Endothelial cell of umbilical vein (primary cell): Measurements from ENCODE around the gene SULT4A1. TPM values are rescaled to one million over a fixed set of nuclear protein-coding genes. Genes with fewer than 3 reads are reported as not detected.

Experiments used
- BruUV-seq: library from RNA; stranded (reverse); fragments of 400-500 nt; replicated peaks from 2 replicates; lab custom pipeline; 2021; lab: Mats Ljungman, UMichigan
- CTCF ChIA-PET: fragments of 300-600, 350-600 bp; sonication (Branson Sonifier 250); formaldehyde crosslinking; loops from one replicate; lab custom pipeline; 2021; ENCODE audit warnings: antibody characterized with exemption, inconsistent platforms; lab: Charles Lee
- POLR2A ChIA-PET: fragments of 300-600, 350-600 bp; sonication (Branson Sonifier 250); formaldehyde crosslinking; loops from one replicate; lab custom pipeline; 2021; ENCODE audit warnings: antibody characterized with exemption, inconsistent platforms; lab: Charles Lee
- DNase-seq: peaks from one replicate; pipeline ENCODE4 v3.0.0-alpha.2; 2011; ENCODE audit warnings: low read depth, low spot score
- FAIRE-seq: peaks from 2 replicates; lab custom pipeline; 2011; peaks lifted over from hg19 to GRCh38; lab: Jason Lieb, UNC
- H2AFZ ChIP-seq: 2 replicates; pipeline ENCODE4 v1.6.0; 2012; ENCODE audit warnings: low read depth, low read length, control low read depth, inconsistent platforms
- H3K27ac ChIP-seq: 2 replicates; pipeline ENCODE4 v1.5.1; 2011; ENCODE audit warnings: low read depth, mild to moderate bottlenecking, control low read depth, low read length, moderate library complexity; ENCODE audit not compliant: insufficient read depth
- H3K27me3 ChIP-seq, 2 experiments: 2 replicates each; pipeline versions ENCODE4 v1.6.0 to v1.6.1; 2011; ENCODE audit warnings: low read length in 2 of 2, mixed read lengths in 1 of 2; ENCODE audit not compliant: control insufficient read depth in 2 of 2, insufficient read depth in 2 of 2
- H3K36me3 ChIP-seq, 2 experiments: 2 replicates in 1 of 2; 3 replicates in 1 of 2; pipeline ENCODE4 v1.5.1; 2011; ENCODE audit warnings: low read length in 2 of 2, mild to moderate bottlenecking in 1 of 2, moderate library complexity in 1 of 2; ENCODE audit not compliant: control insufficient read depth in 2 of 2, insufficient read depth in 2 of 2; ENCODE audit errors: extremely low read depth in 1 of 2
- H3K4me1 ChIP-seq: 3 replicates; pipeline ENCODE4 v1.5.1; 2011; ENCODE audit warnings: mild to moderate bottlenecking, low read length; ENCODE audit not compliant: control insufficient read depth, insufficient read depth; ENCODE audit errors: extremely low read depth
- H3K4me2 ChIP-seq: 2 replicates; pipeline ENCODE4 v1.6.1; 2011; ENCODE audit warnings: low read length, control low read depth, mixed read lengths; ENCODE audit not compliant: insufficient read depth
- H3K4me3 ChIP-seq, 3 experiments: fragments of 200-600 bp in 1 of 3; sonication (generic), shearing (Covaris generic) in 1 of 3; replicated peaks in 1 of 3; 2 replicates each; pipeline ENCODE4 v1.5.1; 2011 to 2016; ENCODE audit warnings: control low read depth in 3 of 3, low read length in 3 of 3, mild to moderate bottlenecking in 2 of 3, inconsistent platforms in 1 of 3, low read depth in 1 of 3, moderate library complexity in 1 of 3; ENCODE audit not compliant: insufficient read depth in 1 of 3
- H3K79me2 ChIP-seq: 2 replicates; pipeline ENCODE4 v1.6.0; 2012; ENCODE audit warnings: low read length, inconsistent platforms; ENCODE audit not compliant: control insufficient read depth, insufficient read depth
- H3K9ac ChIP-seq: replicated peaks from 2 replicates; pipeline ENCODE3; 2011; ENCODE audit warnings: low read length, control low read depth; ENCODE audit not compliant: insufficient read depth; ENCODE audit errors: extremely low read depth
- H3K9me1 ChIP-seq: replicated peaks from 3 replicates; pipeline ENCODE4 v1.6.0; 2011; ENCODE audit warnings: mild to moderate bottlenecking, low read length; ENCODE audit not compliant: control insufficient read depth, insufficient read depth; ENCODE audit errors: extremely low read depth
- H3K9me3 ChIP-seq: replicated peaks from 2 replicates; pipeline ENCODE4 v1.5.1; 2012; ENCODE audit warnings: low read length, inconsistent platforms; ENCODE audit not compliant: control insufficient read depth, insufficient read depth
- H4K20me1 ChIP-seq: replicated peaks from 2 replicates; pipeline ENCODE3; 2011; ENCODE audit warnings: mild to moderate bottlenecking, low read length; ENCODE audit not compliant: control insufficient read depth, insufficient read depth; ENCODE audit errors: extremely low read depth
- EZH2 ChIP-seq: IDR thresholded peaks from 2 replicates; pipeline ENCODE4 v1.6.1; 2012; ENCODE audit warnings: borderline replicate concordance, low read depth, mild to moderate bottlenecking, moderate library complexity, low read length, inconsistent platforms; ENCODE audit not compliant: severe bottlenecking
- GATA2 ChIP-seq: IDR thresholded peaks from 2 replicates; pipeline ENCODE4 v1.7.0; 2011; ENCODE audit warnings: low read depth, mild to moderate bottlenecking, moderate library complexity, mixed read lengths, low read length; ENCODE audit not compliant: insufficient read length, insufficient read depth
- JUN ChIP-seq: IDR thresholded peaks from 2 replicates; pipeline ENCODE4 v1.6.1; 2011; ENCODE audit warnings: borderline replicate concordance, low read depth; ENCODE audit not compliant: insufficient read length, insufficient read depth
- POLR2A ChIP-seq: IDR thresholded peaks from 2 replicates; pipeline ENCODE4 v1.6.1; 2012; ENCODE audit warnings: low read depth, mild to moderate bottlenecking, control low read depth, low read length
- POLR2AphosphoS5 ChIP-seq: IDR thresholded peaks from 2 replicates; pipeline ENCODE4 v1.6.1; 2012; ENCODE audit warnings: low read depth, mild to moderate bottlenecking, control low read depth, low read length, moderate library complexity; ENCODE audit not compliant: insufficient read depth
- dilution Hi-C: fragments of 300-500 bp; cut with MboI; formaldehyde crosslinking; loops from one replicate; pipeline ENCODE4 v1.15.0; 2019; ENCODE audit warnings: low sequenced_read_pairs; ENCODE audit not compliant: extremely low pct_ligation_motif_present
- intact Hi-C: fragments of 100-400 bp; cut with micrococcal nuclease; formaldehyde crosslinking; loops from one replicate; pipeline ENCODE4 v1.10.0; 2022
- polyA plus RNA-seq, 4 experiments: library from polyadenylated mRNA; depleted of rRNA in 3 of 4; stranded (reverse) in 3 of 4; unstranded in 1 of 4; fragments of >200 nt; gene quantifications; 2 replicates each; pipeline versions ENCODE4 v1.2.1 to v1.2.3, GENCODE V29; 2011 to 2012; ENCODE audit warnings: missing spikeins in 1 of 4
- total RNA-seq: library from RNA; stranded (reverse); gene quantifications from 2 replicates; pipeline ENCODE4 v1.2.3, GENCODE V29; 2021
- TF ChIP-seq, protein P1 (sequence below): IDR thresholded peaks from 2 replicates; pipeline ENCODE4 v1.6.1; 2011; ENCODE audit not compliant: insufficient read depth, insufficient read length
- TF ChIP-seq, protein P2 (sequence below), 2 donors: IDR thresholded peaks; 1 replicate in 1 of 2; 2 replicates in 1 of 2; pipeline ENCODE4 v1.5.1; 2011; ENCODE audit warnings: low read length in 2 of 2, mild to moderate bottlenecking in 2 of 2, moderate library complexity in 2 of 2, control low read depth in 1 of 2, inconsistent platforms in 1 of 2, low read depth in 1 of 2; ENCODE audit not compliant: insufficient read depth in 1 of 2; ENCODE audit errors: extremely low read depth in 1 of 2

Gene SULT4A1
- total and polyA plus RNA-seq, 2 donors (not counting 3 experiments of a cell fraction or from before 2014, with no cell fraction given): 0.48 TPM; not detected in 1

DNA sequence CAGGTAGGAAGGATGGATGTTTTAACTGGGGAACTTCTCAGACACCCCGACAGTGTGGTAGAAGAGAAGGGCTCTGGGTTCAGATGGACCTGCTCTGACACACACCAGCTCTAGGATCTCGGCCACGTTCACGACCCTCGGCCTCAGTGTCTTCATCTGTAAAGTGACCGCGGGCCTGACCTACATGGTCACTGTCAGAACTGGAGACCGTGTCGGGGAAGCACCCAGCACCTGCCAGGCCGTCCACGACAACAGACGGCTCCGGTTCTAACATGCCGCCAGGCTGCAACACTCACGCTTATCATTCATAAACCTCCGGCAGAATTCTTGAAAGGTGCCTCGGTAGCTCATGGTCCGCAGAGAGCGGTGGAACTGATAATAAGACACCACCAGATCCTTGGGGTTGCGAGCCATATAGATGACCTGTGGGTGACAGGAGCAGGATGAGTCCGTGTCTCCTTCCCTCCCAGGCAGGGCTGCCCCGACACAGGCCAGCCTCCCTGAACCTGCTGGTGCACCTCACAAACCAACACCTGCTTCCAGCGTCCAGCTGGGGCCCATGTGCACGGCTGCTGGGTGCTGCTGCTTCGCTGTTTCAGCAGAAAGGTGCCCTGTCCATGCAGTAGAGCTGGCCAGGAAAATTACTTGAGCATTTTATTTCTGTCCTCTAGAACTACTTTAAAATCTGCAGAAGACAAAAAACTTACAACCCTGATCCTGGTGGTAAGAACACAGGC, 23.6 kb downstream of the SULT4A1 start:
- Histone ChIP-seq H3K9ac (no peak overlapping the region), H3K4me1 (no peaks in the 10 kb centered on the region), H3K79me2 (no peaks in the 10 kb centered on the region), H3K4me2 (no peak overlapping the region), H3K9me3 (no peaks in the 10 kb centered on the region), H3K27ac (no peak overlapping the region), H3K27me3 (no peaks in the 10 kb centered on the region), H2AFZ (no peak overlapping the region), H3K9me1 (no peaks in the 10 kb centered on the region), H3K36me3 (no peaks in the 10 kb centered on the region), H4K20me1 (no peaks in the 10 kb centered on the region), H3K4me3 (no peak overlapping the region)
- DNase-seq: no peak
- POLR2A ChIA-PET: no interaction called here
- no peak for FAIRE-seq
- CTCF ChIA-PET: no interaction called here
- dilution Hi-C loops (no loop called here), intact Hi-C loops (no loop called here)
- TF ChIP-seq, protein P1, sequence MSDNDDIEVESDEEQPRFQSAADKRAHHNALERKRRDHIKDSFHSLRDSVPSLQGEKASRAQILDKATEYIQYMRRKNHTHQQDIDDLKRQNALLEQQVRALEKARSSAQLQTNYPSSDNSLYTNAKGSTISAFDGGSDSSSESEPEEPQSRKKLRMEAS: no peak
- TF ChIP-seq EZH2 (no peak), POLR2AphosphoS5 (no peak), JUN (no peak), POLR2A (no peak), GATA2 (no peak)
- TF ChIP-seq, protein P2, sequence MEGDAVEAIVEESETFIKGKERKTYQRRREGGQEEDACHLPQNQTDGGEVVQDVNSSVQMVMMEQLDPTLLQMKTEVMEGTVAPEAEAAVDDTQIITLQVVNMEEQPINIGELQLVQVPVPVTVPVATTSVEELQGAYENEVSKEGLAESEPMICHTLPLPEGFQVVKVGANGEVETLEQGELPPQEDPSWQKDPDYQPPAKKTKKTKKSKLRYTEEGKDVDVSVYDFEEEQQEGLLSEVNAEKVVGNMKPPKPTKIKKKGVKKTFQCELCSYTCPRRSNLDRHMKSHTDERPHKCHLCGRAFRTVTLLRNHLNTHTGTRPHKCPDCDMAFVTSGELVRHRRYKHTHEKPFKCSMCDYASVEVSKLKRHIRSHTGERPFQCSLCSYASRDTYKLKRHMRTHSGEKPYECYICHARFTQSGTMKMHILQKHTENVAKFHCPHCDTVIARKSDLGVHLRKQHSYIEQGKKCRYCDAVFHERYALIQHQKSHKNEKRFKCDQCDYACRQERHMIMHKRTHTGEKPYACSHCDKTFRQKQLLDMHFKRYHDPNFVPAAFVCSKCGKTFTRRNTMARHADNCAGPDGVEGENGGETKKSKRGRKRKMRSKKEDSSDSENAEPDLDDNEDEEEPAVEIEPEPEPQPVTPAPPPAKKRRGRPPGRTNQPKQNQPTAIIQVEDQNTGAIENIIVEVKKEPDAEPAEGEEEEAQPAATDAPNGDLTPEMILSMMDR (IDR thresholded peaks at IDR 0.05; ENCODE audit: extremely low read depth in 1 of 2, insufficient read depth in 1 of 2, low read depth in 1 of 2, low read length in 2 of 2): no peak
- no TSS peak for BruUV-seq
